NCI-H345 treated with DMSO at 0.1 percent for 48 hours (cell line): ENCODE measurements around the gene MYH16.
"Not testable (repeated sequence)": the region's sequence is repeated elsewhere in the genome, so short reads cannot be mapped to it uniquely, and the experiment has no call there.

Experiments
- DNase-seq: peaks from one replicate; lab custom pipeline; 2025; ENCODE audit not compliant: unreplicated experiment; lab: John Stamatoyannopoulos, UW

MYH16 gene

GRCh38 chr7:99257675-99258074 lies 15.0 kb upstream of the MYH16 start:
- no peak for DNase-seq

- DNase-seq, result no peak
Observed at GRCh38 chr7:99258501-99258900, 14.1 kb upstream of the MYH16 start.

GRCh38 chr7:99260395-99260794 lies 12.2 kb upstream of the MYH16 start:
- DNase-seq, result no peak

- DNase-seq, result no peak
Observed at GRCh38 chr7:99261646-99262045, 11.0 kb upstream of the MYH16 start.

- DNase-seq, result no peak
Observed at GRCh38 chr7:99265848-99266480, 6.7 kb upstream of the MYH16 start.

GRCh38 chr7:99267481-99267840 lies 5.2 kb upstream of the MYH16 start:
- DNase-seq, result no peak

- DNase-seq, result no peak
Observed at GRCh38 chr7:99267841-99268576, 4.6 kb upstream of the MYH16 start.

- no peak for DNase-seq
Observed at GRCh38 chr7:99268577-99268908, 4.1 kb upstream of the MYH16 start.

- DNase-seq, result no peak
Observed at GRCh38 chr7:99270702-99271101, 1.9 kb upstream of the MYH16 start.

GRCh38 chr7:99273561-99273960 lies 922 bp downstream of the MYH16 start:
- DNase-seq, result not testable (repeated sequence)

- DNase-seq, result not testable (repeated sequence)
Observed at GRCh38 chr7:99274908-99275307, 2.3 kb downstream of the MYH16 start.

- no peak for DNase-seq
Observed at GRCh38 chr7:99275496-99275895, 2.9 kb downstream of the MYH16 start.

GRCh38 chr7:99278180-99278579 lies 5.5 kb downstream of the MYH16 start:
- no peak for DNase-seq

GRCh38 chr7:99284165-99284564 lies 11.5 kb downstream of the MYH16 start:
- DNase-seq, result not testable (repeated sequence)

GRCh38 chr7:99287779-99288534 lies 15.3 kb downstream of the MYH16 start:
- DNase-seq, result no peak

- no peak for DNase-seq
Observed at GRCh38 chr7:99289185-99289584, 16.5 kb downstream of the MYH16 start.

GRCh38 chr7:99290148-99290547 lies 17.5 kb downstream of the MYH16 start:
- DNase-seq, result not testable (repeated sequence)

GRCh38 chr7:99290980-99291607 lies 18.5 kb downstream of the MYH16 start:
- no peak for DNase-seq

GRCh38 chr7:99292127-99292526 lies 19.5 kb downstream of the MYH16 start:
- DNase-seq, result no peak

GRCh38 chr7:99293167-99293566 lies 20.5 kb downstream of the MYH16 start:
- DNase-seq, result no peak

- no peak for DNase-seq
Observed at GRCh38 chr7:99293650-99294049, 21.0 kb downstream of the MYH16 start.

GRCh38 chr7:99296471-99296870 lies 23.8 kb downstream of the MYH16 start:
- DNase-seq, result no peak
